Body of pancreas (tissue), 4 donors: ENCODE results near the gene SEMA6B. TPM values are rescaled to one million over a fixed set of nuclear protein-coding genes. Genes with fewer than 3 reads are reported as not detected.

Experiments used
- ATAC-seq: fragments of 150-250 bp; one replicate; pipeline ENCODE4 v1.9.1; 2016
- DNase-seq, 4 donors: peaks; one replicate each; pipeline ENCODE4 v3.0.0-alpha.2; 2019
- H3K27ac ChIP-seq, 4 donors: fragments of 200-600 bp; sonication (generic); 1 replicate in 3 of 4; 2 replicates in 1 of 4; pipeline versions ENCODE4 v1.5.1 to v1.6.1; 2016 to 2019; ENCODE audit warnings: mild to moderate bottlenecking in 1 of 4, mixed read lengths in 1 of 4, moderate library complexity in 1 of 4
- H3K27me3 ChIP-seq, 2 donors: fragments of 200-600 bp; sonication (generic); one replicate each; pipeline ENCODE4 v1.6.0; 2016; ENCODE audit warnings: mild to moderate bottlenecking in 1 of 2
- H3K36me3 ChIP-seq, 2 donors: fragments of 200-600 bp; sonication (generic); replicated peaks in 1 of 2; 2 replicates each; pipeline ENCODE4 v1.5.1; 2016; ENCODE audit warnings: low read depth in 2 of 2; ENCODE audit not compliant: insufficient read depth in 1 of 2
- H3K4me1 ChIP-seq: fragments of 200-600 bp; sonication (generic); one replicate; pipeline ENCODE4 v1.6.0; 2016
- H3K4me3 ChIP-seq, 2 donors: fragments of 200-600 bp; sonication (generic); 1 replicate in 1 of 2; 2 replicates in 1 of 2; pipeline ENCODE4 v1.5.1; 2016 to 2019
- H3K9me3 ChIP-seq, 3 donors: fragments of 200-600 bp; sonication (generic); 1 replicate in 2 of 3; 2 replicates in 1 of 3; pipeline ENCODE4 v1.5.1; 2016
- CTCF ChIP-seq, 7 experiments: fragments of 450-650 bp in 4 of 7; fragments of 200-600 bp in 3 of 7; sonication (generic) in 3 of 7; IDR thresholded peaks; one replicate each; pipeline ENCODE4 v1.5.1; 2016 to 2019; ENCODE audit warnings: antibody characterized with exemption in 7 of 7
- POLR2A ChIP-seq, 3 donors: fragments of 450-650 bp; IDR thresholded peaks; one replicate each; pipeline ENCODE4 v1.6.1; 2016; ENCODE audit warnings: antibody characterized with exemption in 3 of 3, mild to moderate bottlenecking in 2 of 3
- WGBS, 2 donors: methylation state at CpG; one replicate each; pipeline ENCODE4 v1.1.5; 2017; 5-methylcytosine and 5-hydroxymethylcytosine counted together
- intact Hi-C: fragments of 100-400 bp; cut with DNase I; formaldehyde crosslinking; loops from one replicate; pipeline ENCODE4 v1.15.1; 2023
- total RNA-seq, 2 donors: library from RNA; depleted of rRNA; stranded (reverse); fragments of >200 nt; gene quantifications; one replicate each; pipeline ENCODE4 v1.1.0, GENCODE V29; 2016

The SEMA6B gene
- total RNA-seq, 2 donors from 2014 or later, result 6.0 to 11.5 TPM

DNA sequence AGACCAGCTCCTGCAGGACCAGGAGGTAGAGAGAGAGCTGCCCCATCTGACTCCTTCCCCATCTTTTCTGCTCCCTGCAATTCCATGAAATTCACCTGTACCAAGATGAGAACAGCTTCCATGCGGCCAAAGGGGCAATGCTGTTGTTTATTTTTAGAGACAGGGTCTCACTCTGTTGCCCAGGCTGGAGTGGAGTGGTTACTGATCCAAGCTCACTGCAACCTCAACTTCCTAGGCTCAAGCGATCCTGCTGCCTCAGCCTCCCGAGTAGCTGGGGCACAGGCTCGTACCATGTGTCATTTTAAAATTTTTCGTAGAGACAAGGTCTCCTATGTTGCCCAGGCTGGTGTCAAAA lies 37.6 kb downstream of the SEMA6B start:
- Histone ChIP-seq H3K36me3 (no peaks in the 10 kb centered on the region), H3K4me1 (peaks cover 9% of the 10 kb centered on the region), H3K4me3 (no peak overlapping the region), H3K9me3 (no peaks in the 10 kb centered on the region), H3K27me3 (no peaks in the 10 kb centered on the region), H3K27ac (no peak overlapping the region)
- DNase-seq (no peak), ATAC-seq (no peak)
- TF ChIP-seq CTCF (IDR thresholded peaks at IDR 0.05) (no peak), POLR2A (IDR thresholded peaks at IDR 0.05) (no peak)
- intact Hi-C loops, result no loop called here
- WGBS, 2 donors, result 90 to 92% methylated on average over 4 to 5 of the region's 5 CpGs

- no peaks in the 10 kb centered on the region for H3K27me3 ChIP-seq
- intact Hi-C loops, result no loop called here
- H3K4me1 ChIP-seq, result peaks cover 9% of the 10 kb centered on the region
- WGBS, 2 donors, result 89 to 93% methylated on average over 11 of the region's 11 CpGs
- H3K4me3 ChIP-seq, result no peak overlapping the region
- H3K27ac ChIP-seq, result no peak overlapping the region
- ATAC-seq (no peak), DNase-seq (no peak)
- TF ChIP-seq CTCF (IDR thresholded peaks at IDR 0.05) (no peak), POLR2A (IDR thresholded peaks at IDR 0.05) (no peak)
- no peaks in the 10 kb centered on the region for H3K36me3 ChIP-seq
- no peaks in the 10 kb centered on the region for H3K9me3 ChIP-seq
Observed at GRCh38 chr19:4521170-4521887, 38.2 kb downstream of the SEMA6B start.

GRCh38 chr19:4519521-4520277 lies 39.8 kb downstream of the SEMA6B start:
- WGBS, 2 donors, result 78 to 84% methylated on average over 9 of the region's 9 CpGs
- no peak for DNase-seq

GRCh38 chr19:4519172-4519496 lies 40.4 kb downstream of the SEMA6B start:
- Histone ChIP-seq H3K4me1 (peaks cover 9% of the 10 kb centered on the region), H3K9me3 (no peaks in the 10 kb centered on the region), H3K36me3 (no peaks in the 10 kb centered on the region), H3K27ac (no peak overlapping the region), H3K4me3 (no peak overlapping the region), H3K27me3 (no peaks in the 10 kb centered on the region)
- ATAC-seq, result no peak
- intact Hi-C loops, result no loop called here
- TF ChIP-seq CTCF (IDR thresholded peaks at IDR 0.05), result no peak
- no peak for TF ChIP-seq POLR2A (IDR thresholded peaks at IDR 0.05)
- DNase-seq, result no peak
- WGBS, 2 donors, result 80 to 97% methylated on average over 4 to 5 of the region's 6 CpGs

More at GRCh38 chr19:4519521-4520277, 39.8 kb downstream of the SEMA6B start:
- peaks cover 9% of the 10 kb centered on the region for H3K4me1 ChIP-seq
- no peaks in the 10 kb centered on the region for H3K9me3 ChIP-seq
- no peak for ATAC-seq
- H3K36me3 ChIP-seq, result no peaks in the 10 kb centered on the region
- H3K27me3 ChIP-seq, result no peaks in the 10 kb centered on the region
- no peak overlapping the region for H3K27ac ChIP-seq
- intact Hi-C loops, result no loop called here
- TF ChIP-seq POLR2A (IDR thresholded peaks at IDR 0.05) (no peak), CTCF (IDR thresholded peaks at IDR 0.05) (no peak)
- no peak overlapping the region for H3K4me3 ChIP-seq
